Stomach (tissue), 9 donors: Measurements from ENCODE around the gene PPBP. TPM values are rescaled to one million over a fixed set of nuclear protein-coding genes. Genes with fewer than 3 reads are reported as not detected.

Experiments
- DNase-seq, 2 donors: peaks; one replicate each; pipeline versions ENCODE4 v3.0.0 to v3.0.0-alpha.2; 2013 to 2019
- H3K27ac ChIP-seq, 5 donors: fragments of 200-600 bp in 4 of 5; sonication (generic) in 4 of 5; one replicate each; pipeline ENCODE4 v1.5.1; 2013 to 2019; ENCODE audit warnings: mild to moderate bottlenecking in 1 of 5, moderate library complexity in 1 of 5
- H3K27me3 ChIP-seq, 3 donors: fragments of 200-600 bp; sonication (generic); one replicate each; pipeline ENCODE4 v1.5.1; 2017 to 2019; ENCODE audit warnings: mixed run types in 1 of 3
- H3K36me3 ChIP-seq, 4 donors: fragments of 200-600 bp; sonication (generic); 1 replicate in 3 of 4; 2 replicates in 1 of 4; pipeline ENCODE4 v1.5.1; 2016 to 2019
- H3K4me1 ChIP-seq, 4 donors: fragments of 200-600 bp; sonication (generic); one replicate each; pipeline ENCODE4 v1.5.1; 2016 to 2019
- H3K4me3 ChIP-seq, 4 donors: fragments of 200-600 bp; sonication (generic) in 3 of 4; one replicate each; pipeline ENCODE4 v1.5.1; 2016 to 2019; ENCODE audit warnings: mild to moderate bottlenecking in 1 of 4
- H3K9me3 ChIP-seq, 4 donors: fragments of 200-600 bp; sonication (generic); one replicate each; pipeline ENCODE4 v1.5.1; 2016 to 2019
- CTCF ChIP-seq, 7 experiments: fragments of 450-650 bp in 4 of 7; fragments of 200-600 bp in 3 of 7; sonication (generic) in 3 of 7; IDR thresholded peaks; one replicate each; pipeline ENCODE4 v1.5.1; 2016 to 2019; ENCODE audit warnings: antibody characterized with exemption in 7 of 7, control low read depth in 2 of 7, mild to moderate bottlenecking in 1 of 7
- EP300 ChIP-seq: sonication (generic); formaldehyde crosslinking; IDR thresholded peaks from one replicate; pipeline ENCODE4 v1.6.1; 2017; ENCODE audit warnings: antibody characterized with exemption
- POLR2A ChIP-seq, 4 donors: fragments of 450-650 bp; IDR thresholded peaks; one replicate each; pipeline ENCODE4 v1.6.1; 2016; ENCODE audit warnings: antibody characterized with exemption in 4 of 4, control low read depth in 2 of 4, mild to moderate bottlenecking in 1 of 4, moderate library complexity in 1 of 4
- POLR2AphosphoS5 ChIP-seq, 3 donors: sonication (generic); formaldehyde crosslinking; IDR thresholded peaks; one replicate each; pipeline ENCODE4 v1.6.1; 2016; ENCODE audit warnings: antibody characterized with exemption in 3 of 3
- WGBS, 5 donors: extraction: QIAGEN DNeasy Blood & Tissue Kit in 3 of 5; methylation state at CpG; one replicate each; pipeline versions ENCODE4 v1.1.5 to v1.1.7; 2013 to 2018; 5-methylcytosine and 5-hydroxymethylcytosine counted together
- intact Hi-C: fragments of 100-400 bp; cut with DNase I; formaldehyde crosslinking; loops from one replicate; pipeline ENCODE4 v1.15.1; 2023; ENCODE audit warnings: low total_unique reads
- polyA plus RNA-seq, 3 donors: library from polyadenylated mRNA; stranded (reverse); fragments of 200-250 nt; gene quantifications; one replicate each; pipeline ENCODE4 v1.2.3, GENCODE V29; 2013
- total RNA-seq, 5 donors: library from RNA; depleted of rRNA; stranded (reverse); fragments of >200 nt; gene quantifications; one replicate each; pipeline versions ENCODE4 v1.1.0 to v1.2.3, GENCODE V29; 2014 to 2016
- donor health status: healthy with polysubstance abuse.
- donor health status: Bipolar disorder and iron deficiency.
- donor health status: healthy.

PPBP gene
- total and polyA plus RNA-seq, 8 donors, result 2.4 to 6.6 TPM; not detected in 6

- peaks cover 0 to 1% (median 0%) of the 10 kb centered on the region in 4 donors for H3K4me1 ChIP-seq
- TF ChIP-seq EP300 (no peak), POLR2AphosphoS5 (IDR thresholded peaks at IDR 0.05) (no peak)
- H3K9me3 ChIP-seq, result peaks cover 0 to 10% (median 4%) of the 10 kb centered on the region in 4 donors
- no peak for DNase-seq
- 88 to 97% (median 90%) methylated on average over 2 of the region's 2 CpGs for WGBS, 5 donors
- peaks cover 0 to under 1% (median 0%) of the 10 kb centered on the region in 3 donors for H3K27me3 ChIP-seq
- H3K36me3 ChIP-seq, result no peaks in the 10 kb centered on the region
- intact Hi-C loops, result no loop called here
- H3K27ac ChIP-seq, result no peak overlapping the region
- no peak overlapping the region for H3K4me3 ChIP-seq
These were observed 11.8 kb downstream of the PPBP start for GRCh38 chr4:73976217-73976616.

GRCh38 chr4:73974352-73974751 lies 13.6 kb downstream of the PPBP start:
- Histone ChIP-seq H3K4me1 (no peaks in the 10 kb centered on the region), H3K27ac (no peak overlapping the region), H3K9me3 (peaks cover 3 to 27% (median 13%) of the 10 kb centered on the region in 4 donors), H3K36me3 (no peaks in the 10 kb centered on the region), H3K27me3 (no peaks in the 10 kb centered on the region), H3K4me3 (no peak overlapping the region)
- no peak for DNase-seq
- TF ChIP-seq EP300, result no peak
- TF ChIP-seq POLR2AphosphoS5 (IDR thresholded peaks at IDR 0.05), result no peak
- no peak for TF ChIP-seq CTCF (IDR thresholded peaks at IDR 0.05)
- no peak for TF ChIP-seq POLR2A (IDR thresholded peaks at IDR 0.05)
- intact Hi-C loops, result no loop called here

GRCh38 chr4:73970945-73971344 lies 17.0 kb downstream of the PPBP start:
- Histone ChIP-seq H3K9me3 (peaks cover 3 to 28% (median 13%) of the 10 kb centered on the region in 4 donors), H3K36me3 (no peaks in the 10 kb centered on the region), H3K27me3 (no peaks in the 10 kb centered on the region), H3K27ac (no peak overlapping the region), H3K4me1 (no peaks in the 10 kb centered on the region), H3K4me3 (no peak overlapping the region)
- intact Hi-C loops, result no loop called here
- no peak for DNase-seq
- TF ChIP-seq POLR2A (IDR thresholded peaks at IDR 0.05) (no peak), EP300 (no peak), POLR2AphosphoS5 (IDR thresholded peaks at IDR 0.05) (no peak), CTCF (IDR thresholded peaks at IDR 0.05) (no peak)

- H3K27ac ChIP-seq, result no peak overlapping the region
- DNase-seq, result no peak
- no peak overlapping the region for H3K4me3 ChIP-seq
- 70 to 95% (median 87%) methylated on average over 1 of the region's 1 CpG for WGBS, 5 donors
- H3K27me3 ChIP-seq, result no peaks in the 10 kb centered on the region
- TF ChIP-seq EP300 (no peak), POLR2AphosphoS5 (IDR thresholded peaks at IDR 0.05) (no peak), POLR2A (IDR thresholded peaks at IDR 0.05) (no peak), CTCF (IDR thresholded peaks at IDR 0.05) (no peak)
- H3K9me3 ChIP-seq, result peaks cover 3 to 28% (median 11%) of the 10 kb centered on the region in 4 donors
- H3K36me3 ChIP-seq, result no peaks in the 10 kb centered on the region
- H3K4me1 ChIP-seq, result no peaks in the 10 kb centered on the region
- intact Hi-C loops, result no loop called here
These were observed 18.0 kb downstream of the PPBP start for GRCh38 chr4:73970011-73970410.

GRCh38 chr4:73967866-73968265 lies 20.1 kb downstream of the PPBP start:
- intact Hi-C loops, result no loop called here
- Histone ChIP-seq H3K4me3 (no peak overlapping the region), H3K27ac (no peak overlapping the region), H3K27me3 (no peaks in the 10 kb centered on the region), H3K36me3 (no peaks in the 10 kb centered on the region), H3K4me1 (no peaks in the 10 kb centered on the region), H3K9me3 (peaks cover 3 to 28% (median 8%) of the 10 kb centered on the region in 4 donors)
- no peak for TF ChIP-seq POLR2A (IDR thresholded peaks at IDR 0.05)
- TF ChIP-seq POLR2AphosphoS5 (IDR thresholded peaks at IDR 0.05), result no peak
- no peak for TF ChIP-seq EP300
- no peak for TF ChIP-seq CTCF (IDR thresholded peaks at IDR 0.05)
- DNase-seq, result no peak
